ENCODE measurements around the gene CAMP.
"Not testable (repeated sequence)": the region's sequence is repeated elsewhere in the genome, so short reads cannot be mapped to it uniquely, and the experiment has no call there.

The CAMP gene

GRCh38 chr3:48267782-48268181, 44.5 kb downstream of the CAMP start:
- DNase-seq = no peak

DNA sequence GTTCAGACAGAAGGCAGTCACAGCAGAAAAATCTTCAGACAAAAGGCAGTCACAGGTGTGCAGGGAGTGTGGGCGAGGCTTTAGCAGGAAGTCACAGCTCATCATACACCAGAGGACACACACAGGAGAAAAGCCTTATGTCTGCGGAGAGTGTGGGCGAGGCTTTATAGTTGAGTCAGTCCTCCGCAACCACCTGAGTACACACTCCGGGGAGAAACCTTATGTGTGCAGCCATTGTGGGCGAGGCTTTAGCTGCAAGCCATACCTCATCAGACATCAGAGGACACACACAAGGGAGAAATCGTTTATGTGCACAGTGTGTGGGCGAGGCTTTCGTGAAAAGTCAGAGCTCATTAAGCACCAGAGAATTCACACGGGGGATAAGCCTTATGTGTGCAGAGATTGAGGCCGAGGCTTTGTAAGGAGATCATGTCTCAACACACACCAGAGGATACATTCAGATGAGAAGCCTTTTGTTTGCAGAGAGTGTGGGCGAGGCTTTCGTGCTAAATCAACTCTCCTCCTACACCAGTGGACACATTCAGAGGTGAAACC, 45.2 kb downstream of the CAMP start:
- no peak for DNase-seq

GRCh38 chr3:48268936-48269561, 45.8 kb downstream of the CAMP start:
- no peak for DNase-seq

DNA sequence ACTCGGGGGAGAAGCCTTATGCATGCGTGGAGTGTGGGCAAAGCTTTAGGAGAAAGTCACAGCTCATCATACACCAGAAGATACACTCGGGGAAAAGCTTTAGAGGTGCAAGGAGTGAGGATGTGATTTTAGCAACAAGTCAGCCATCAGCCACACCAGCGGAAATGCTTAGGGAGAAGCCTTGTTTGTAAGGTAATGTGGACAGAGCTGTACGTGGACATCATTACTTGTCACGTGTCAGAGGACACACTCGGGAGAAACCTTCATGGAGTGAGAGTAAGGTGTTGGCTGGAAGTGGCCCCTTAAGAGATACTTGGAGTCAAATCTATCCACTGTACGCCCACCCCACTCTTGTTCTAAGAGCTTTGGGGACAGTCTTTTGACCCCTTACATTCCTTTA, 46.3 kb downstream of the CAMP start:
- DNase-seq = no peak

DNA sequence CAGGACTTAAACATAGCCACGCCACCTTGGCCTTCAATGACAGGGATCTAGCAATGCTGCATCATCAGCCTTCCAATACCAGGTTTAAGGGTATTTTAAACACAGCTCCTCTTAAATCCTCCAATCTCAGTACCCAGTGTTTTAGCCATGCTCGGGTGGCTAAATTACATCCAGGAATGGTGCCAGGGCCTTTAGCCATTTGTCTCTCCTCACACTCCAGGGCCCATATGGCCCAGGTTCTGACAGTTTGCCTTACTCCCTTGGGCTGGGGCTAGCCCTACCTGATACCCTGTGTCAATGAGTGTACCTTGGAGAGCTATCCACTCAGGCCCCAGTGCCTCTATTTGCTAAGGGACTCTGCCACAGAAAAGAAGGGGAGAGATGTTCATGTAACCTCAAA, 47.0 kb downstream of the CAMP start:
- DNase-seq = no peak

DNA sequence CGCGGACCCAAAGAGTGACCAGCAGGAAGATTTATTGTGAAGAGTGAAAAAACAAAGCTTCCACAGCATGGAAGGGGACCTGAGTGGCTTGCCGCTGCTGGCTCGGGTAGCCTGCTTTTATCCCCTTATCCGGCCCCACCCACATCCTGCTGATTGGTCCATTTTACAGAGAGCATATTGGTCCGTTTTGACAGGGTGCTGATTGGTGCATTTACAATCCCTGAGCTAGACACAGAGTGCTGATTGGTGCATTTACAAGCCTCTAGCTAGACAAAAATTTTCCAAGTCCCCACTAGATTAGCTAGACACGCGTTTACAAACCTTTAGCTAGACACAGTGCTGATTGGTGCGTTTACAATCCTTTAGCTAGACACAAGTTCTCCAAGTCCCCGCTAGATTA, 47.9 kb downstream of the CAMP start:
- DNase-seq = not testable (repeated sequence)

GRCh38 chr3:48271763-48272498, 48.6 kb downstream of the CAMP start:
- DNase-seq = no peak

DNA sequence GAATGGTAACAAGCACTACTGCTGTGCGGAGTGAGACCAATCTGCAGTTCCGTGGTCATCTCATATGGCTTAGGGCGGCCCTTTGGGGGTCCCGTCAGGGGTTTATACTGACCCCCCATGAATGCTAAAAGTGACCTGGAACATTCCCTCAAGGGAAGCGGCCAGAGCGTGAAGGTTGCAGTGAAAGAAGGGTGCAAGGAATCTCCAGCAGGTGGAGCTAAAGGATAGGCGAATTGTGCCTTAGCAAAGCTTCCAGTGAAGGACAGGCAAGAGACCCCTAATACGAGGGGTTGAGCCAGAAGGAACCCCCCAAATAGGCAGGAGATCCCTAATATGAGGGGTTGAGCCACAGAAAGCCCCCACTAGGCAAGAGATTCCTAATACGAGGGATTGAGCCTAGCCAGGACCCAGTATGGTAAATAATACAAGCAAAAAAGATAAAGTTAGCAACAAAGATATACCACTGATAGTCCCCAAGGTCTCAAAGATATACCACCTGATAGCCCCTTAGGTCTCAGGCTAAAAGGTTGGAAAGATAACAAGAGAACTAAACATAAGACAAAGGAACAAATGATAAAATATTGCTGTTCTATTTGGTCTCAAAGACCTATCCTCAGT, 50.4 kb downstream of the CAMP start:
- DNase-seq = peak; percentile 19 to 79

- DNase-seq = no peak
These were observed 51.2 kb downstream of the CAMP start for GRCh38 chr3:48274452-48274851.

Measured in bone marrow (tissue), 2 donors.